C4-2B (cell line): ENCODE results near the gene CFAP77.

ENCODE experiments used
- CTCF ChIP-seq: fragments of 450-650 bp; conservative IDR thresholded peaks from 2 replicates; pipeline ENCODE4 v1.5.1; 2017; ENCODE audit warnings: mild to moderate bottlenecking
- ZFX ChIP-seq: fragments of 450-650 bp; IDR thresholded peaks from 2 replicates; pipeline ENCODE4 v1.6.1; 2017

GRCh38 chr9:132409828-132410528 is at the start of gene CFAP77:
- TF ChIP-seq CTCF (no peak), ZFX (no peak)
